Activated CD8-positive, alpha-beta T cell treated with anti-CD3 and anti-CD28 coated beads for 36 hours (primary cell): ENCODE measurements around the gene NAGS. TPM values are rescaled to one million over a fixed set of nuclear protein-coding genes. Genes with fewer than 3 reads are reported as not detected.

Experiments
- ATAC-seq: fragments of 200-7000 bp; cut with Tn5 transposase; one replicate; pipeline ENCODE4 v1.10.0; 2021; ENCODE audit warnings: mild to moderate bottlenecking, moderate library complexity
- CTCF ChIA-PET: fragments of 350-600 bp; sonication (Branson Sonifier 250); formaldehyde crosslinking; loops from one replicate; lab custom pipeline; 2021; ENCODE audit warnings: antibody characterized with exemption; lab: Charles Lee
- POLR2A ChIA-PET: fragments of 350-600 bp; sonication (Branson Sonifier 250); formaldehyde crosslinking; loops from one replicate; lab custom pipeline; 2021; ENCODE audit warnings: antibody characterized with exemption; lab: Charles Lee
- DNase-seq: peaks from one replicate; pipeline ENCODE4 v3.0.0-alpha.2; 2020
- H3K27ac Mint-ChIP-seq: one replicate; pipeline ENCODE4 v1.8.0; 2021; ENCODE audit warnings: mild to moderate bottlenecking, mixed read lengths
- H3K27me3 Mint-ChIP-seq: one replicate; pipeline ENCODE4 v1.8.0; 2021; ENCODE audit warnings: mixed read lengths
- H3K36me3 Mint-ChIP-seq: one replicate; pipeline ENCODE4 v1.8.0; 2021; ENCODE audit warnings: low read depth, mixed read lengths
- H3K4me1 Mint-ChIP-seq: one replicate; pipeline ENCODE4 v1.8.0; 2021; ENCODE audit warnings: low read depth, mixed read lengths
- H3K4me3 Mint-ChIP-seq: one replicate; pipeline ENCODE4 v1.8.0; 2021; ENCODE audit warnings: mild to moderate bottlenecking, moderate library complexity, mixed read lengths
- H3K9me3 Mint-ChIP-seq: one replicate; pipeline ENCODE4 v1.8.0; 2021; ENCODE audit warnings: mixed read lengths
- CTCF ChIP-seq: fragments of 200-600 bp; IDR thresholded peaks from one replicate; pipeline ENCODE4 v1.8.0; 2022; ENCODE audit warnings: antibody characterized with exemption, mild to moderate bottlenecking
- intact Hi-C: fragments of 100-400 bp; cut with micrococcal nuclease; formaldehyde crosslinking; loops from one replicate; pipeline ENCODE4 v1.10.0; 2022
- total RNA-seq, 2 experiments: library from RNA; stranded (reverse); gene quantifications; one replicate each; pipeline ENCODE4 v1.2.3, GENCODE V29; 2021

The NAGS gene
- total RNA-seq, 2 experiments from 2014 or later = 1.7 to 2.4 TPM

GRCh38 chr17:44049294-44050060, 45.1 kb downstream of the NAGS start:
- POLR2A ChIA-PET = interaction anchor here (0.7 to 1.0 kb wide), 3 partner anchors 8 to 42 kb away, joined by 3 read pairs; partner anchors contain the start of gene LSM12
- TF ChIP-seq CTCF = no peak
- CTCF ChIA-PET = interaction anchor here (0.6 to 1.7 kb wide), 2 partner anchors 9 to 295 kb away, joined by 4 to 6 read pairs; no protein-coding TSS in a partner anchor
- intact Hi-C loops = no loop called here
- no peaks in the 10 kb centered on the region for H3K9me3 Mint-ChIP-seq
- no peaks in the 10 kb centered on the region for H3K4me1 Mint-ChIP-seq
- ATAC-seq (no peak), DNase-seq (no peak)
- no peaks in the 10 kb centered on the region for H3K27me3 Mint-ChIP-seq
- H3K27ac Mint-ChIP-seq = no peak overlapping the region
- no peak overlapping the region for H3K4me3 Mint-ChIP-seq
- peaks cover 33% of the 10 kb centered on the region for H3K36me3 Mint-ChIP-seq

GRCh38 chr17:44053125-44053872, 48.9 kb downstream of the NAGS start:
- H3K27me3 Mint-ChIP-seq = no peaks in the 10 kb centered on the region
- ChIA-PET CTCF (no interaction called here), POLR2A (interaction anchor here (1.0 kb wide), 1 partner anchor 13 kb away, joined by 3 read pairs; the partner anchor contains the start of gene LSM12)
- H3K4me1 Mint-ChIP-seq = peaks cover 1% of the 10 kb centered on the region
- intact Hi-C loops = no loop called here
- H3K9me3 Mint-ChIP-seq = no peaks in the 10 kb centered on the region
- H3K36me3 Mint-ChIP-seq = peaks cover 32% of the 10 kb centered on the region
- no peak for DNase-seq
- H3K27ac Mint-ChIP-seq = no peak overlapping the region
- TF ChIP-seq CTCF = no peak
- ATAC-seq = no peak
- no peak overlapping the region for H3K4me3 Mint-ChIP-seq

Other genes with a start within 250 kb of the NAGS start
- not detected for gene SOST, start 245.8 kb upstream of the NAGS start, total RNA-seq
- gene DUSP3, start 225.6 kb upstream of the NAGS start, total RNA-seq = 10 to 100 TPM; 24.7 to 26.3 TPM
- under 1 TPM in 1 of 2 experiments, not detected in 1; 0.07 TPM for gene CFAP97D1, start 224.2 kb upstream of the NAGS start, total RNA-seq
- gene MPP3, start 171.5 kb upstream of the NAGS start, total RNA-seq = under 1 TPM; 0.27 to 0.31 TPM
- gene CD300LG, start 157.4 kb upstream of the NAGS start, total RNA-seq = not detected
- gene MPP2, start 97.1 kb upstream of the NAGS start, total RNA-seq = 1 to 10 TPM; 6.0 TPM
- gene PPY, start 62.1 kb upstream of the NAGS start, total RNA-seq = not detected
- gene PYY, start 50.7 kb upstream of the NAGS start, total RNA-seq = under 1 TPM in 1 of 2 experiments, not detected in 1; 0.29 TPM
- gene TMEM101, start 10.3 kb downstream of the NAGS start, total RNA-seq = 10 to 100 TPM; 26.1 to 28.5 TPM
- gene LSM12, start 62.0 kb downstream of the NAGS start, total RNA-seq = 100 to 1,000 TPM; 104 to 110 TPM
- gene G6PC3, start 66.1 kb downstream of the NAGS start, total RNA-seq = 10 to 100 TPM; 20.2 to 20.7 TPM
- 10 to 100 TPM; 19.1 to 19.3 TPM for gene HDAC5, start 119.0 kb downstream of the NAGS start, total RNA-seq
- gene HROB, start 137.3 kb downstream of the NAGS start, total RNA-seq = 10 to 100 TPM; 16.8 to 17.9 TPM
- under 1 TPM; 0.18 to 0.27 TPM for gene ASB16, start 166.1 kb downstream of the NAGS start, total RNA-seq
- gene TMUB2, start 182.3 kb downstream of the NAGS start, total RNA-seq = 10 to 100 TPM; 17.5 TPM
- gene ATXN7L3, start 195.3 kb downstream of the NAGS start, total RNA-seq = 10 to 100 TPM; 58.1 to 62.3 TPM
- 100 to 1,000 TPM; 129 to 135 TPM for gene UBTF, start 215.1 kb downstream of the NAGS start, total RNA-seq